ENCODE data around the gene F12. TPM values are rescaled to one million over a fixed set of nuclear protein-coding genes. Genes with fewer than 3 reads are reported as not detected.

Gene F12
- total RNA-seq: 1.3 and 2.2 TPM in 2 replicates

- H3K4me1 Mint-ChIP-seq (ENCODE audit: low read depth): peaks cover 20% of the 10 kb centered on the region
- intact Hi-C loops (cut with micrococcal nuclease): no loop called here
- H3K36me3 Mint-ChIP-seq (ENCODE audit: low read depth): no peaks in the 10 kb centered on the region
- no peak within 1 kb of the TSS for H3K27ac Mint-ChIP-seq
- no peak within 1 kb of the TSS for H3K4me3 Mint-ChIP-seq
- no peak for DNase-seq (ENCODE audit: low spot score)
- peaks cover 7% of the 10 kb centered on the region for H3K27me3 Mint-ChIP-seq (ENCODE audit: insufficient read depth)
- H3K9me3 Mint-ChIP-seq: no peaks in the 10 kb centered on the region
Observed at GRCh38 chr5:177409043-177409801, at the start of gene F12. Gene F12, minus strand, starts transcription at chr5:177409564. Its CDS starts 37 bp downstream, at chr5:177409527.

- no peak overlapping the region for H3K27ac Mint-ChIP-seq
- intact Hi-C loops (cut with micrococcal nuclease): loop anchor here (5.0 kb wide), 2 partner anchors 133 to 327 kb away; partner anchors contain the start of genes NSD1 and TMED9
- no peaks in the 10 kb centered on the region for H3K27me3 Mint-ChIP-seq (ENCODE audit: insufficient read depth)
- H3K4me1 Mint-ChIP-seq (ENCODE audit: low read depth): peaks cover 31% of the 10 kb centered on the region
- no peak for DNase-seq (ENCODE audit: low spot score)
- no peak overlapping the region for H3K4me3 Mint-ChIP-seq
- H3K36me3 Mint-ChIP-seq (ENCODE audit: low read depth): peaks cover 2% of the 10 kb centered on the region
- no peaks in the 10 kb centered on the region for H3K9me3 Mint-ChIP-seq
Observed at GRCh38 chr5:177458912-177459350, 49.6 kb upstream of the F12 start.

DNA sequence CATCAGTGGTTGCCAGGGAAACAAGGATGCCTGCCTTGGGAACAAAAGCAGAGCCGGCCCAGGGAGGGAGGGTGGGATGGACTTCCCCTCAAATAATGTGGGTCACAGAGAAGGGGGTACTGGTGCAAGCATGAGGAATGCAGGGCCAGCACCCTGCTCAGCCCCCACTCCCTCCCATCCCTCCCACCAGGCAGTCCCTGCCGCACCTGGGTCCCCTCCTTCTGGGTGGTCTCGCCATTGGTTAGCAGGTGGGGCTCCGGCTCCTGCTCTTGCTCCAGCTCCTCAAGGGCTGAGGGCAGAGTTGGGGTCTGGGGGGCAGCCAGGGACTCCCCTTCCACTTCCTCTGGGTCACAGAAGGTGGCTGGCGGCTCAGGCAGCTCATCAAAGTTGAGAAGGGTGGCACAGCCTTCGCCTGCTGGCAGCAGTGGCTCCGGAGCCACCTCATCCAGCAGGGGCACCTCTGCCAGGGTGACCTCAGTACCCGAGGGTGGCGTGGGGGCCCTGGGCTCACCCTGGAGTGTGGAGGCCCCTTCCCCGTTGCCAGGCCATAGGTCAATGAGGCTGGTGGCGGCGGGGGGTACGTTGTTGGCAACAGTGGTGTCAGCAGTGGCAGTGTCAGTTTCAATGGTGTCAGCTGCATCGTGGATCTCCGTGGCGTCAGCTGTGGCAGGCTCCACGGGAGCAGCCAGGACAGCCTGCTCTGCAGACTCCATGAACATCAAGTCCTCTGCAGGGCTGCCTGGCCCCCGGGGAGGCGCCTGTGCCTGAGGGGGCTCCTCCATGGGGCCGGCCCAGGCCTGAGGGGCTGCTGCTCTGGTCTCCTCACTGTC lies 48.7 kb upstream of the F12 start:
- intact Hi-C loops (cut with micrococcal nuclease): loop anchor here (5.0 kb wide), 2 partner anchors 134 to 326 kb away; partner anchors contain the start of genes NSD1 and TMED9
- H3K4me3 Mint-ChIP-seq: no peak overlapping the region
- peaks cover 31% of the 10 kb centered on the region for H3K4me1 Mint-ChIP-seq (ENCODE audit: low read depth)
- DNase-seq (ENCODE audit: low spot score): no peak
- peaks cover 4% of the 10 kb centered on the region for H3K36me3 Mint-ChIP-seq (ENCODE audit: low read depth)
- peaks cover 8% of the 10 kb centered on the region for H3K27me3 Mint-ChIP-seq (ENCODE audit: insufficient read depth)
- H3K27ac Mint-ChIP-seq: no peak overlapping the region
- no peaks in the 10 kb centered on the region for H3K9me3 Mint-ChIP-seq

DNA sequence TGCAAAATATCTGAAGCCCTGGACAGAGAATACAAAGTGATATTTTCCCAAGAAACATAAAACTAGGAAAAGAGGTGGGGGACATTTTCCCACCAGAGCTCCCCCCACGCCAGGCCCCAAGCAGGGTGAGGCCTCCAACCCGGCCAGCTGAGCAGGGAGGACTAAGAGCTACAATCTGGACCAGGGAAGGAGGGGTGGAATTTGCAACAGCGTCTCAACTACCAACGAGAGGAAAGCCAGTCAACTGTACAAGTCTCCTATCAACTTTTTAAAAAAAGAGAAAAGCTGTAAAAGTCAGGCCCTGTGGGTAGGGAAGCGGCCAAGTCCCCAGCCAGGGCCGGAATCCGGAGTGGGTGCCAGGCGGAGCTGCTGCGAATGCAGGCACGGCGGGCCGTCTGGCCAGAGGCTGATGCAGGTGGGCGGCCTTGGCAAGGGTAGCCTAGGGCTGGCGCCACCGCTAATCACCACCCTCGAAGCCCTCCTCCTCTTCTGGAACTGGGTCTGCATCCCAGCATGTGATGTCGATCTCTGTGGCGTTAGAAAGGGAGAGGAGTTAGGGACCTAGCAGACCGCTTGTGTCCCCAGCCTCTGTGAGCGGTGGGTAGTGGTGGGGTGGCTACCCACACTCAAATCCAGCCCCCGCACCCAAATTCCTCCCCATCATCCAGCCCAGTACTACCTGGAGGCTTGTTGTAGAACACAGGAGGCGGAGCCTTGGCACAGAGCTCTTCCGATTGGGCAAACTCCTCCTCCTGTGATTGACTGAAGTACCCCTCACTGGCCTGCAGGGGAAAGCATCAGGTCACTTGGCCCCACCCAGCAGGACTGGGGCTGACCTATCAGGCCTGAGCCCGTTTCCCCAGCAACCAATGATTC lies 47.9 kb upstream of the F12 start:
- DNase-seq (ENCODE audit: low spot score): peak; percentile 53
- Mint-ChIP-seq H3K4me3 (peak overlapping the region; percentile 61), H3K4me1 (ENCODE audit: low read depth) (peaks cover 22% of the 10 kb centered on the region), H3K27me3 (ENCODE audit: insufficient read depth) (peaks cover 13% of the 10 kb centered on the region), H3K36me3 (ENCODE audit: low read depth) (peaks cover 4% of the 10 kb centered on the region), H3K27ac (no peak overlapping the region), H3K9me3 (no peaks in the 10 kb centered on the region)
- intact Hi-C loops (cut with micrococcal nuclease): loop anchor here (1.0 to 5.0 kb wide), 5 partner anchors 15 to 325 kb away; partner anchors contain the start of genes NSD1, PDLIM7 and TMED9

DNA sequence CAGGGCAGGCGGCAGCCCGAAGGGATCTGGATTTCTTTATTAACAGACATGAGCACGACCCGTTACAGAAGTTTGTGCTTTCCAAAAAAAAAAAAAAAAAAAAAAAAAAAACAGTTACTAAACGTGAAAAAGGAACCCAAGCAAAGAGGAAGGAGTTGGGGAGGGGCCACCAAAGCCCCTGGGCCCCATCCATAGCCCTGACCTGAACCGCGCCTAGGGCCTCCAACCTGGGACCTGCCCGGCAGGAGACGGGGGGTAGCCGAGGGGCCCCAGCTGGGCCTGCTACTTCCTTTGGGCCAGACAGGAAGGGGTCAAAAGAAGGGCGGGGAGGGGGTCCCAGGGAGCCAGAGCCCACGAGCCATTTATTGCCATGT lies 47.2 kb upstream of the F12 start:
- H3K27me3 Mint-ChIP-seq (ENCODE audit: insufficient read depth): peaks cover 18% of the 10 kb centered on the region
- H3K4me1 Mint-ChIP-seq (ENCODE audit: low read depth): peaks cover 16% of the 10 kb centered on the region
- peak overlapping the region; percentile 84 for H3K4me3 Mint-ChIP-seq
- intact Hi-C loops (cut with micrococcal nuclease): loop anchor here (1.0 to 5.0 kb wide), 5 partner anchors 16 to 324 kb away; partner anchors contain the start of genes NSD1, PDLIM7 and TMED9
- DNase-seq (ENCODE audit: low spot score): no peak
- H3K27ac Mint-ChIP-seq: no peak overlapping the region
- peaks cover 4% of the 10 kb centered on the region for H3K36me3 Mint-ChIP-seq (ENCODE audit: low read depth)
- H3K9me3 Mint-ChIP-seq: no peaks in the 10 kb centered on the region

- peaks cover 18% of the 10 kb centered on the region for H3K27me3 Mint-ChIP-seq (ENCODE audit: insufficient read depth)
- peak overlapping the region; percentile 84 for H3K4me3 Mint-ChIP-seq
- peaks cover 11% of the 10 kb centered on the region for H3K4me1 Mint-ChIP-seq (ENCODE audit: low read depth)
- peak overlapping the region; percentile 81 for H3K27ac Mint-ChIP-seq
- intact Hi-C loops (cut with micrococcal nuclease): loop anchor here (1.0 to 5.0 kb wide), 6 partner anchors 16 to 324 kb away; partner anchors contain the start of genes NSD1, PDLIM7 and TMED9
- peaks cover 4% of the 10 kb centered on the region for H3K36me3 Mint-ChIP-seq (ENCODE audit: low read depth)
- H3K9me3 Mint-ChIP-seq: no peaks in the 10 kb centered on the region
- peak; percentile 83 for DNase-seq (ENCODE audit: low spot score)
Observed at GRCh38 chr5:177455661-177456590, 46.6 kb upstream of the F12 start.

DNA sequence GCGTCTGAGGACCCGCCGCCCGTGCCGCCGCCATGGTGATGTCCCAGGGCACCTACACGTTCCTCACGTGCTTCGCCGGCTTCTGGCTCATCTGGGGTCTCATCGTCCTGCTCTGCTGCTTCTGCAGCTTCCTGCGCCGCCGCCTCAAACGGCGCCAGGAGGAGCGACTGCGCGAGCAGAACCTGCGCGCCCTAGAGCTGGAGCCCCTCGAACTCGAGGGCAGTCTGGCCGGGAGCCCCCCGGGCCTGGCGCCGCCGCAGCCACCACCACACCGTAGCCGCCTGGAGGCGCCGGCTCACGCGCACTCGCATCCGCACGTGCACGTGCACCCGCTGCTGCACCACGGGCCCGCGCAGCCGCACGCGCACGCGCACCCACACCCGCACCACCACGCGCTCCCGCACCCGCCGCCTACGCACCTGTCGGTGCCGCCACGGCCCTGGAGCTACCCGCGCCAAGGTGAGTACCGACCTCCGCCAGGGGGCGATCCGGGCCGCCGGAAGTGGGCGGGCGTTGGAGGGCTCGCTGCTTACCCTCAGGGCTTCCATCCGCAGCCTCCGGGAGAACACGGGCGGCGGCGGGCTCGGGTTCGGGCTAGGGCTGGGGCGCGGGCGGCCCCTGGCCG lies 45.8 kb upstream of the F12 start:
- H3K9me3 Mint-ChIP-seq: no peaks in the 10 kb centered on the region
- peaks cover 4% of the 10 kb centered on the region for H3K36me3 Mint-ChIP-seq (ENCODE audit: low read depth)
- H3K4me1 Mint-ChIP-seq (ENCODE audit: low read depth): peaks cover 11% of the 10 kb centered on the region
- H3K27me3 Mint-ChIP-seq (ENCODE audit: insufficient read depth): peaks cover 18% of the 10 kb centered on the region
- H3K27ac Mint-ChIP-seq: peak overlapping the region; percentile 40
- peak overlapping the region; percentile 53 for H3K4me3 Mint-ChIP-seq
- DNase-seq (ENCODE audit: low spot score): peak; percentile 88
- intact Hi-C loops (cut with micrococcal nuclease): loop anchor here (2.0 to 5.0 kb wide), 3 partner anchors 136 to 323 kb away; partner anchors contain the start of genes NSD1 and TMED9

DNA sequence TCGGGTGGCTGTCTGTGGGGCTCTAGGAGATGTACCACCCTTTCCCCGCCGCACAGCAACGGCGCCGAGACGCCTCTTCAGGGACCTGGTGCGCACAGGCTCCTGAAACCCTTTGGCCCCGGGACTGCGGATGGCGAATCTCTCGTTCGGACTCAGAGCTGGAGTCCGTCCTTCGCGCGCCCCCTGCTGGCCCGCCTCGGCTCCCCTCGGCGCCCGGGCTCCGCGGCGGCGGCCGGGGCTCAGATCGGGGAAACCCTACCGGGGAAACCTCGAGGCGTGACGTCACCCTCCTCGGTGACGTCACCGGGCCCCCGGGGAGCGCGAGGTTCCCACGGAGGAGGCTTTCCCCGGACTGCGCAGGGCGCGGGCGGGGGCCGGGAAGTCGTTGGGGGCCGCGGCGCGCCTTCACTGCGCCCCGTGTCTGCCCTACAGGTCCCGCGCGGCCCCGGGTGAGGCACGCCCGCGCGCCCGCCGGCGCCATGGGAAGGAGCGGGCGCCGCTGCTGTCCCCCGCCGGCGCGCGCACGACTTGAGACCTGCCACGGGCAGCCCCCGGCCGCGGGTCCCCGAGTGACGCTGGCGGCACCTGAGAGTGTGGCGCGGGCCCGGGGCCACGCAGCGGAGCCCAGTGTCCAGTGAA lies 45.2 kb upstream of the F12 start:
- Mint-ChIP-seq H3K36me3 (ENCODE audit: low read depth) (peaks cover 4% of the 10 kb centered on the region), H3K27ac (peak overlapping the region; percentile 40)

GRCh38 chr5:177453852-177454396 lies 44.6 kb upstream of the F12 start:
- H3K4me1 Mint-ChIP-seq (ENCODE audit: low read depth): peaks cover 11% of the 10 kb centered on the region
- peak overlapping the region; percentile 79 for H3K27ac Mint-ChIP-seq
- peak overlapping the region; percentile 77 for H3K4me3 Mint-ChIP-seq
- H3K27me3 Mint-ChIP-seq (ENCODE audit: insufficient read depth): peaks cover 18% of the 10 kb centered on the region
- H3K36me3 Mint-ChIP-seq (ENCODE audit: low read depth): peaks cover 4% of the 10 kb centered on the region
- no peak for DNase-seq (ENCODE audit: low spot score)
- no peaks in the 10 kb centered on the region for H3K9me3 Mint-ChIP-seq
- intact Hi-C loops (cut with micrococcal nuclease): loop anchor here (1.0 to 2.0 kb wide), 5 partner anchors 8 to 135 kb away; partner anchors contain the start of gene PRR7

More for the DNA sequence above, 45.2 kb upstream of the F12 start:
- peaks cover 18% of the 10 kb centered on the region for H3K27me3 Mint-ChIP-seq (ENCODE audit: insufficient read depth)
- H3K9me3 Mint-ChIP-seq: no peaks in the 10 kb centered on the region
- H3K4me1 Mint-ChIP-seq (ENCODE audit: low read depth): peaks cover 11% of the 10 kb centered on the region
- intact Hi-C loops (cut with micrococcal nuclease): loop anchor here (1.0 to 5.0 kb wide), 7 partner anchors 8 to 322 kb away; partner anchors contain the start of genes NSD1, PRR7 and TMED9
- peak; percentile 89 for DNase-seq (ENCODE audit: low spot score)
- no peak overlapping the region for H3K4me3 Mint-ChIP-seq
